ENCODE results near the gene TECRL.

DNA sequence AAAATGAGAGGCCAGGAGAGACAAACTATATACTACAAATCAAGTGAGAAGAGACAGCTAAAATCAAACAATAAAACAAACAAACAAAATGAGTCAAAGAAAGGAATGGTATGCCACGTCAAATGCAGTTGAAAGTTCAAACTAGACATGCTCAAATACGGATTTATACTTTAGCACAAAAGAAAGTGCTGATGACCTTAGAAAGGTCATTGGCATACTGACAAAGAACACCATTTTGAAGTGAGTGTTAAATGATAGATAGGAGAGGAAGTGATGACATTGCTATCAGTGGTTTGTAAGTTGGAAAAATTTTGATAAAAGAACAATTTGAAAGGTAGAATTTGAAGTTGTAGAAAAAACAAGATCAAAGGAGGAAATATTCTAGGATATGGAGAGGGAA is 55.3 kb downstream of the TECRL start:
- TF ChIP-seq GATA3 (IDR thresholded peaks at IDR 0.05; ENCODE audit: low read depth, low read length): no peak
- TF ChIP-seq GATA2 (IDR thresholded peaks at IDR 0.05; ENCODE audit: low read depth, low read length): no peak

All from SH-SY5Y (cell line).